GM18526 (cell line): ENCODE results near the gene DHRS12.

Source experiments
- POLR2A ChIP-seq: IDR thresholded peaks from 3 replicates; pipeline ENCODE4 v1.6.1; 2011; ENCODE audit not compliant: insufficient read length; ENCODE audit errors: extremely low read depth

The DHRS12 gene

GRCh38 chr13:51819544-51819943 lies 15.6 kb upstream of the DHRS12 start:
- no peak for TF ChIP-seq POLR2A

GRCh38 chr13:51818781-51819511 lies 15.0 kb upstream of the DHRS12 start:
- no peak for TF ChIP-seq POLR2A

- TF ChIP-seq POLR2A: no peak
Measured at GRCh38 chr13:51818276-51818675, 14.3 kb upstream of the DHRS12 start.

DNA sequence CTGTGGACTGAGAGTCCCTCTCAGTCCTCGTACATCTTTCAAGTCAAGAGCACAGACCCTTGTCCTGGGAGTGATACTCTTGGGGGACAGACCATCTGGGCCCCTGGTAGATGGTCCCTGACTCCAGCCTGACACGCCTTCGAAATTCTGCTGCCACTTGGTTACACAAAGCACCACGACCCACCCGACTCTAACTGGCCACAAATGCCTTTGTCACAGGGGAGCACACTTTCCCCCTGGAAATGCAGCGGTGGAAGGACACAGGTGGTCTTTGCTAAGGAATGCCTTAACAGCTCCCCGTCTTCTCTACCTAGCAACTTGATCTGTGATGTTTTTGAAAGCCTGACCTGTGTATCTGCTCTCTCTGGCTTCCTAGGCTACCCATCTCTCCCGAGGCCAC lies 13.8 kb upstream of the DHRS12 start:
- TF ChIP-seq POLR2A: no peak

DNA sequence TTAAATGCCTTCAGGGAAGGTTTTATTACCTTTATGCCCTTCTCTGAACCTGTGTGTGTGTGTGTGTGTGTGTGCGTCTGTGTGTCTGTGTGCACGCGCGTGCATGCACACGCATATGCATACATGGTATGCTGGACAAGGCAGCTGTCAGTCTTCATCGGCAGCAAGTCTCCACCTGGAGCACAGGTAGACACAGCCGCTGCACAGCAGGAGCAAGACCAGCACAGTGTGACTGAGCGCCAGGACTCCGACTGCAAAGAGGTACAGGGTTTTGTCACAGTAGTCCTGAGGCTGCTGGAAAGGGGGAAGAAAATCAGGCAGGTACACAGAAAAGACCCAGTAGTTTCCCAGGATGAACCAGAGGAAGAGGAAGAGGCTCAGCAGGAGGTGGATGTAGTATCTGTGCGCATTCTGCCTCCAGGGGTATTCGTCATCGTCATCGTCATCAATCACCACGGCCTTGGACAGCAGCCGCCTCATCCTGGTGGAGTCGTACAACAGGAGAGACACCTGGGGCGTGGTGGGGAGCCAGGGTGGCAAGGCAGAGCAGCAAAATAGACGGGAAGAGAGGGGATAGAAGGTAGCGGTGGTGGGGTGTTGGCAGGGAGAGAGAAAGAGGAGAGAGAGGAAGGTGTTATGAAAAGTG lies 12.8 kb upstream of the DHRS12 start:
- TF ChIP-seq POLR2A: no peak

DNA sequence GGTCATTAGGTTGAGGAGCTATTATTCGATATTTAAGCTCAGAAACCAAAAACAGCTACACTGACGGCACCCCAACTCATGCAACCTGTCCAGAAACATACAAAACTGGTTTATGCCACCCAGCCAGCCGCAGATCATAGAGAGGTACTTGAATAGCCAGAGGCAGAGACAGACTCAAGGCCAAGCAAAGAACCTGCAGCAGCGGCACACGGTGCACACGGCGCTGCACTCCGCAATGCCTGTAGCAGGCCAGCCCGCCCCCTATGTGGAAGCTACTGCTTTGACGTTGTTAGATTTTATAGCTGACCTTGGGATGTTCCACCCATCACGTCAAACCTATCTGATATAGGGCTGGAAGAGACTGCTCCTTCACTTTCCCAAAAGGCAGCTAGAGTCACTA lies 11.9 kb upstream of the DHRS12 start:
- no peak for TF ChIP-seq POLR2A

GRCh38 chr13:51814825-51815650 lies 11.1 kb upstream of the DHRS12 start:
- TF ChIP-seq POLR2A: peak; percentile 37

GRCh38 chr13:51814071-51814470 lies 10.1 kb upstream of the DHRS12 start:
- no peak for TF ChIP-seq POLR2A

GRCh38 chr13:51811920-51812451 lies 8.0 kb upstream of the DHRS12 start:
- no peak for TF ChIP-seq POLR2A

DNA sequence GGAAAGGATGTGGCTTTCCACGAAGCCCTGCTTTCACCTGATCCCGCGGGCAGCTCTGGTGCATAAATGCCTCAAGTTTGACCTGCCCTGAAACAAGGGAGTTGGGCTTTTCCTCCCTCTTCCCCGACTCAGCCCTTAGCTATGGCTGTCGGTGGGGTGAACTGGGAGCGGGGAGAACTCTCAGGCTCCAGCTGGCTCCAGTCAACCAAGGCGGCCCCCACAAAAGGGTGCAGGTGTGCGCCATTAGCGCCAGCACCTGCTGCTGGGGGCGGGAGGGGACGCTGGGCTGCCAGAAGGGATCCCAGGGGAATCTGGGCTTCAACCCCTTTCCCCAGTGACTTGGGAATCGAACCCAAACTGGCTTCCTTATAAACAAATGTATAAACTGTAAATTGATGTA lies 7.1 kb upstream of the DHRS12 start:
- TF ChIP-seq POLR2A: no peak

GRCh38 chr13:51808811-51809210 lies 4.8 kb upstream of the DHRS12 start:
- TF ChIP-seq POLR2A: no peak

GRCh38 chr13:51807041-51807440 lies 3.1 kb upstream of the DHRS12 start:
- no peak for TF ChIP-seq POLR2A

GRCh38 chr13:51806566-51806965 lies 2.6 kb upstream of the DHRS12 start:
- TF ChIP-seq POLR2A: no peak

- TF ChIP-seq POLR2A: no peak
Measured at GRCh38 chr13:51805925-51806324, 2.0 kb upstream of the DHRS12 start.

GRCh38 chr13:51805313-51805712 lies 1.4 kb upstream of the DHRS12 start:
- TF ChIP-seq POLR2A: no peak
